SHP77 treated with DMSO at 0.1 percent for 48 hours (cell line): ENCODE data around the gene AVP.
"Not testable (repeated sequence)": the region's sequence is repeated elsewhere in the genome, so short reads cannot be mapped to it uniquely, and the experiment has no call there.

Experiments used
- DNase-seq: peaks from one replicate; lab custom pipeline; 2025; lab: John Stamatoyannopoulos, UW

The AVP gene, protein sequence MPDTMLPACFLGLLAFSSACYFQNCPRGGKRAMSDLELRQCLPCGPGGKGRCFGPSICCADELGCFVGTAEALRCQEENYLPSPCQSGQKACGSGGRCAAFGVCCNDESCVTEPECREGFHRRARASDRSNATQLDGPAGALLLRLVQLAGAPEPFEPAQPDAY

DNA sequence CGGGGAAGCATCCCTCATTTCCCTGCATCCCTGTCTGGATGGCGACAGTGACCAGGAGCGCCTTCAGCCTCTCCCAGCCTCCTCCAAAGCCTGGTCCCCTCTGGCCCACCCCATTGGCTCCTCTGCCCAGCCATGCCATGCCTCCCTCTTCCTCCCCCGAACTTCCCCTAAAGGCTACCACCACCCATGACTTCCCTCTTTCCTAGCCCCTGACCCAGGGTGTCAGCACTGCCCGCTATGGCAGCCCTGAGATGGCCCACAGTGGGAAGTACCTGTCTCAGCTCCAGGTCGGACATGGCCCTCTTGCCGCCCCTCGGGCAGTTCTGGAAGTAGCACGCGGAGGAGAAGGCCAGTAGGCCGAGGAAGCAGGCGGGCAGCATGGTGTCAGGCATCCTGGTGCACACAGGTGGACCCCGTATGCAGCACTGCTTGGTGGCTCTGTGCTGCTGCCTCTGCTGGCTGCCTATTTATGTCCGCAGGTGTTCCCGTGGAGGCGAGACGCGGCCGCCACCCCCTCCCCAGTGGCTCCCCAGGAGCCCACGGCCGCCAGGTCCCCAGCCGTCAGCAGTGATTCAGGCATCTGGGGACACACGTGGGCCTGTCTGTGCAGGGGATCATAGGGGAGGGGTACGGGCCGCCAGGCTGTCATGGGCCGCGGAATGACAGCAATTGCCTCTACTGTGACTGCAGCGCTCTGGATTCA is at the start of gene AVP:
AVP (minus strand) TSS at position 442 of the 703 bp plus-strand sequence; CDS start at position 392, 50 bp downstream.
- no peak for DNase-seq

DNA sequence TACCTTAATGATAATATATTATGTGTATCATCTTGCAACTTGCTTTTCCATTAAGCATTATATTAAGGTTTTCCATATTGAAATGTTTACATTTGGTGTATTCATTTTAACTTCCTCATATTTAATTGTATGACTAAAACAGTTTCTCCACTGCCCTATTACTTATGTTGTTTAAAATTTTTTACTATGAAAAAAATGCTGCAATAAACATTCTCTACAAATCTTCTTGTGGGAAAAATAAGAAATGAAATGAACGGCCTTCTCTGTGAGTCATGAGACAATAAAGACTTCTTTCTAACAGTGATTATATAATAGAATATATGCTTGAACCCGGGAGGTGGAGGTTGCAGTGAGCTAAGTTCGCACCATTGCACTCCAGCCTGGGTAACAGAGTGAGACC is 49.6 kb upstream of the AVP start:
- no peak for DNase-seq

DNA sequence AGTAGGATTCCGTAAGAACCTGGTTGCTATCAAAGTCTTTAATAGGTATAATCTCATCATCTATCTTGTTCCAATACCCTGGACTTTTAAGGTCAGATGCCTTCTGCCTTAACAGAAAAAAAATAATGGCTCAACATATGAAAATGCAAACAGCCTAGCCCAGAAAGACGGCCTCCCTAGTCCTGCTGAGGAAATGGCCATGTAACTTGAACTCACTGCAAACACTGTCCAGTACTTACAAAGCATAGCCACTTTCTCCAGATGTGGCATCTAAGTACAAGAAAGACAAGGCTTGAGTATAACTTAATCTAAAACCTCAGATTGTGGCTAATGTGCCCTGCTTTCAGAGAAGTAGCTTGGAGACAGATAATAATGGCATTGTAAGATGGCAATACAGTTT is 48.6 kb upstream of the AVP start:
- DNase-seq, result no peak

DNA sequence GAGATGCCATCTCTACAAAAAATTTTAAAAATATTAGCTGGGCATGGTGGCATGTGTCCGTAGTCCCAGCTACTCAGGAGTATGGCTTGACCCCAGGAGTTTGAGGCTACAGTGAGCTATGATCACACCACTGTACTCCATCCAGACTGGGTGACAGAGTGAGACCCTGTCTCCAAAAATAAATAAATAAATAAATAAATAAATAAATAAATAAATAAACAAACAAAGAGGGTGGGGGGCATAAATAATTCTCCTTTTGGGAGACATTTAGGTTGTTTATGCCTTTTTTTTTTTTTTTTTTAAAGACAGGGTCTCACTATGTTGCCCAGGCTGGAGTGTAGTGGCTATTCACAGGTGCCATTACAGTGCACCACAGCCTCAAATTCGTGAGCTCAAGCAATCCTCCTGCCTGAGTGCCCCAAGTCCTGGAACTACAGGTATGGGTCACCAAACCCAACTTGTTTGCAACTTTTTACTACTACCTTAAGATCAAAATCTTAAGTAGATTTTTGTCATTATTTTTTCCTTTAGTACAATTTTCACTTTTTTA is 45.6 kb upstream of the AVP start:
- DNase-seq, result no peak

DNA sequence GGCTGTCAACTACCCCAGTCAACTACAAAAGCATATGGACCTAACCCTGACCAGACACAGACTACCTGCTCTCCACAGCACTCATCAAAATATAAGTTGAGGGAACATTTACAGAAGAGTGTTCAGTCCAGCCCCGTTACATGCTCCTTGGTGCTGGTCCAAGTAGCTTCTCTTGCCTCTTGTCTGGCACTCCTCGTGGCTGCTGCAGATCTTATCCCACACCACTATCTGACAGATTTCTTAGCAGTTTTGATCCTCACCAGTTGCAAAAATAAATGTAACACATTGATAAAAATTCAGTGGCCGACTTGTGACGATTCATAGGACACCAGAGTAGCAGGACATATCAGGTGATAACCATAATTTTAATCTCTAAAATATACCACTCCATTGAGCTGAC is 44.6 kb upstream of the AVP start:
- DNase-seq, result no peak

DNA sequence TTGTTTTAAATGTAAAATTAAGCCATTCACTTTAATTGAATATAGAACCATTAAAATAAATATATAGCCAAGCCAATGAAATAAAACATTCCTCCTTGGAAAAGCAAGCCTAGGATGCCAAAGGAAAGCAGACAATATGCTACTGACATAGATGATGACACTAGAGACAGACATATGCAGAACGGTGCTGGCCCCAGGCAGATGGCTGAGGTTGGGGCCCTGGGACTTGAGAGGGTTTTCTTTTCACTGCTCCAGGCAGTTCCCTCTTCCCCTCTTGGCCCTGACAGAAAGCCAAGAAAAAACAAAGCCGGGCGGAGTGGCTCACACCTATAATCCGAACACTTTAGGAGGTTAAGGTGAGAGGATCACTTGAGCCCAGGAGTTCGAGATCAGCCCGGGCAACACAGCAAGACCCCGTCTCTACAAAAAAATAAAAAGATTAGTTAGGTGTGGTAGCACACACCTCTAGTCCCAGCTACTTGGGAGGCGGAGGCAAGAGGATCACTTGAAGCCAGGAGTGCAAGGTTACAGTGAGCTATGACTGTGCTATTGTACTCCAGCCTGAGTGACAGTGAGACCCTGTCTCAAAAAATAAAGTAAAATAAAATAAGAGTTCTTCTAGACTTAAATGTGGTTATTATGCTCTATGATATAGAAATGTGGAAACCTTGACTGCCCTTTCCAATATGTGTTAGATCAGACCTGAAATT is 43.9 kb upstream of the AVP start:
- DNase-seq, result no peak

DNA sequence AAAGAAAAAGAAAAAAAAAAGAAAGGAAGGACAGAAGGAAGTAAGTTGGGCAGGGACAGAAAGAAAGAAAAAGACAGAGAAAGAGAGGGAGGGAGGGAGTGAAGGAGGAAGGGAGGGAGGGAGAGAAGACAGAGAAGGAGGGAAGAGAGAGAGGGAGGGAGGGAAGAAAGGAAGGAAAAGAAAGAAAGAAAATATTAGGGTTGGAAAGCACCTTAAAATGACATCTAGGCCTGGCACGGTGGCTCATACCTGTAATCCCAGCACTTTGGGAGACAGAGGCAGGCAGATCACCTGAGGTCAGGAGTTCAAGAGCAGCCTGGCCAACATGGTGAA is 42.0 kb upstream of the AVP start:
- DNase-seq, result no peak

DNA sequence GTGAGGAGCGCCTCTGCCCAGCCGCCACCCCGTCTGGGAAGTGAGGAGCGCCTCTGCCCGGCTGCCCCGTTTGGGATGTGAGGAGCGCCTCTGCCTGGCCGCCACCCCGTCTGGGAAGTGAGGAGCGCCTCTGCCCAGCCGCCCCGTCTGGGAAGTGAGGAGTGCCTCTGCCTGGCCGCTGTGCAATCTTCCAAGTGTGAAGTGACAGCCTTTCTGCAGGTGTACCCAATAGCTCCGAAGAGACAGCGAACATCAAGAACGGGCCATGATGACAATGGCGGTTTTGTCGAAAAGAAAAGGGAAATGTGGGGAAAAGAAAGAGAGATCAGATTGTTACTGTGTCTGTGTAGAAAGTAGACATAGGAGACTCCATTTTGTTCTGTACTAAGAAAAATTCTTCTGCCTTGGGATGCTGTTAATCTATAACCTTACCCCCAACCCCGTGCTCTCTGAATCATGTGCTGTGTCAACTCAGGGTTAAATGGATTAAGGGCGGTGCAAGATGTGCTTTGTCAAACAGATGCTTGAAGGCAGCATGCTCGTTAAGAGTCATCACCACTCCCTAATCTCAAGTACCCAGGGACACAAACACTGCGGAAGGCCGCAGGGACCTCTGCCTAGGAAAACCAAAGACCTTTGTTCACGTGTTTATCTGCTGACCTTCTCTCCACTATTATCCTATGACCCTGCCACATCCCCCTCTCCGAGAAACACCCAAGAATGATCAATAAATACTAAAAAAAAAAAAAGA is 41.4 kb upstream of the AVP start:
- not testable (repeated sequence) for DNase-seq

DNA sequence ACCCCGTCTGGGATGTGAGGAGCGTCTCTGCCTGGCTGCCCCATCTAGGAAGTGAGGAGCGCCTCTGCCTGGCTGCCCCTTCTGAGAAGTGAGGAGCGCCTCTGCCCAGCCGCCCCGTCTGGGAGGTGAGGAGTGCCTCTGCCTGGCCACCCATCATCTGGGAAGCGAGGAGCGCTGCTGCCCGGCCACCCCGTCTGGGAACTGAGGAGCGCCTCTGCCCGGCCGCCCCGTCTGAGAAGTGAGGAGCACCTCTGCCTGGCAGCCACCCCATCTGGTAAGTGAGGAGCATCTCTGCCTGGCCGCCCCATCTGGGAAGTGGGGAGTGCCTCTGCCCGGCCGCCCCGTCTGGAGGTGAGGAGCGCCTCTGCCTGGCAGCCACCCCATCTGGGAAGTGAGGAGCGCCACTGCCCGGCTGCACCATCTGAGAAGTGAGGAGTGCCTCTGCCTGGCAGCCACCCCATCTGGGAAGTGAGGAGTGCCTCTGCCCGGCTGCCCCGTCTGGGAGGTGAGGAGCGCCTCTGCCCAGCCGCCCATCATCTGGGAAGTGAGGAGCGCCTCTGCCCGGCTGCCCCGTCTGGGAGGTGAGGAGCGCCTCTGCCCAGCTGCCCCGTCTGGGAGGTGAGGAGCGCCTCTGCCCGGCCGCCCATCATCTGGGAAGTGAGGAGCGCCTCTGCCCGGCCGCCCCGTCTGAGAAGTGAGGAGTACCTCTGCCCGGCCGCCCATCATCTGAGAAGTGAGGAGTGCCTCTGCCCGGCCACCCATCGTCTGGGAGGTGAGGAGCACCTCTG is 40.4 kb upstream of the AVP start:
- DNase-seq, result not testable (repeated sequence)

DNA sequence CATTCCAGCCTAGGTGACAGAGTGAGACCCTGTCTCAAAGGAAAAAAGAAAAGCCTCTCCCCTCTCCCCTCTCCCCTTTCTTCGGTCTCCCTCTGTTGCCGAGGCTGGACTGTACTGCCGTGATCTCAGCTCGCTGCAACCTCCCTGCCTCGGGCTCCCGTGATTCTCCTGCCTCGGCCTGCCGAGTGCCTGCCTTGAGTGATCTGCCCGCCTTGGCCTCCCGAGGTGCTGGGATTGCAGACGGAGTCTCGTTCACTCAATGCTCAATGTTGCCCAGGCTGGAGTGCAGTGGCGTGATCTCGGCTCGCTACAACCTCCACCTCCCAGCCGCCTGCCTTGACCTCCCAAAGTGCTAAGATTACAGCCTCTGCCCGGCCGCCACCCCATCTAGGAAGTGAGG is 39.6 kb upstream of the AVP start:
- DNase-seq, result not testable (repeated sequence)

DNA sequence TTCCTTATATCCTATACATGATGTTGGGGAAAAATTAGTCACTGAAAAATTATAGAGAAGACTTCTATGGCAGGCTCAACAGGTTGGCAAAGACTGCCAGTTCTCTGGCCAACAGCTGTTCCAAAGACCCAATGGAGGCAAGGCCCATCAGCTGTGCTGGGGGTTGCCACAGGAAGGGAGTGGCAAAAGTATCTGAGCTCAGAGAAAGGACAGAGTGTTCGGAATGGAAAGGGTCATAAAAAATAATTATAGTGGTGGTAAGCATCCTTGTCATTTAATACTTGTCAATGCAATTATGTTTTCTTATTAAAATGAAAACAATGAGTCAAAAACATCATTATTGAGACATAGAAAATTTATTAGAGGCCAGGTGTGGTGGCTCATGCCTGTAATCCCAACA is 39.0 kb upstream of the AVP start:
- no peak for DNase-seq

DNA sequence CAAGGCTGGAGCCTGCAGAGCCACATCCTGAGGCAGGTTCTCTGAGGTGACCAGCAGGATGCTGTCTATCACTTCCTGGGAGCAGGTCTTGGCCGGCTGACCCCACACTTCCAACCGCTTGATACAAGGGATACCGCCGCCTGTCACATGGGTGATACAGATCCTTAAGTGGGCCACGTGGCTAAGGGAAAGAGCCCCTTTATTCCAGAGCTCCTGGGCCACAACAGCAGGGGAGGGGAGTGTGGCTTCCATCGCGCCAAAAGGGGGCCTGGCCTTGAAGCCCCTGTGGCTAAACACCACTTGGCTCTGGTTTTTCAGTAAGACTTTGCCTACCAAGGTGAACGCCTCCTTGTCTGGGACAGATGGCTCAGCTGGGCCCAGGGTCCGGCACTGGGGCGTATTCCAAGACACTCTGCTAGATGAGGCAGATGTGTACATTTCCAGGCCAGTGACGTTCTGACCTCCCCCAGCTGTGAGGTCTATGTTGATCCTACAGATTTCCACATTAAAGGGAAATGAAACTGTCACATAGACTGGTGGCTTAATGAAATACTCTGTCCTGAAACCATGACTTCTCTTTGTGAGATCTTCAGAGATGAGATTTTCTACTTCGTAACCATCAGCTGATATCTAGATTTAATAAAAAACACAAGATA is 37.6 kb upstream of the AVP start:
- DNase-seq, result no peak

DNA sequence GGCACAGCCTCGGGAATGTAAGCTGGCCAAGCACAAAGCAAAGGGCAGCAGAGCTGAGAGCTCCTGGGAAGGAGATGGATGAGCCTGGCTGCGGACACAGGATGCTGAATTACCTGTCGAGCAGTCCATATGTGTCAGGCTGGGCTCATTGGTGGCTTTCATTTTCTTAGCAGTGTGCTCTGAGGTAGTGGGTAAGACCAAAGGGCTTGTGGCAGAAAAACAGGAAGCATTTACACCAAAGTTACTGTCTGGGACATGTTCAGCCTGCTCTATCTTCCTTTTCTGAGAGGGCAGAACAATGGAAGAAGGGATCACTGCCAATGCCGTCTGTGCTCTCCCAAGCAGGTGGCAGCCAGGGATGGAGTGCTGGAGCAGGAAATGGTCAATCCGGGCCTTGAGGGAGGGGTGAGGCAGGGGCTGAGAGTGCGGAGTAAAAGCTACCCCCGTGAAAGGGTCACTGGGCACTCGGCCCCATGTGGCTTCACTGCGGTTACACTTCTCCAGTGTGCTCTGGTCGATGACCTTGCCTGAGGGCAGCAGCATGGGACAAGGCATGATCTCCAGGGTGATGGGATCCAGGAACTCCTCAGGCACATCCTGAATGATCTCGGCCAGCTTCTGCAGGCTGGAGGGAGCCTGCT is 36.9 kb upstream of the AVP start:
- DNase-seq, result no peak

DNA sequence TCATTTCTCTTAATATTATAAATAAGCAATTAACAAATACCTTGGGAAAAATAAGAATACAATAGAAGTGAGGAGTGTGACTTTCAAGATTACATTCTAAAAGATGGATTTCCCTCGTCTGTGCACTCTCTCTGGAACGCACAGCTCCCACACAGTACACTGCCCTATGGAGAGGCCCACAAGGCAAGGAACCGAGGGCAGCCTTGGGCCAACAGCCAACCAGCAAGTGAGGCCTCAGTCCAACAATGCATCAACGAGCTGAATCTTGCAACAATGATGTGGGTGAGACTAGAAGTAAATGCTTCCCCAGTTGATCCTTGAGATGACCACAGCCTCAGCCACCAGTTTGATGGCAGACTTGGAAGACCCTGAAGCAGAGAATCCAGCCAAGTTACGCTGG is 34.5 kb upstream of the AVP start:
- no peak for DNase-seq

DNA sequence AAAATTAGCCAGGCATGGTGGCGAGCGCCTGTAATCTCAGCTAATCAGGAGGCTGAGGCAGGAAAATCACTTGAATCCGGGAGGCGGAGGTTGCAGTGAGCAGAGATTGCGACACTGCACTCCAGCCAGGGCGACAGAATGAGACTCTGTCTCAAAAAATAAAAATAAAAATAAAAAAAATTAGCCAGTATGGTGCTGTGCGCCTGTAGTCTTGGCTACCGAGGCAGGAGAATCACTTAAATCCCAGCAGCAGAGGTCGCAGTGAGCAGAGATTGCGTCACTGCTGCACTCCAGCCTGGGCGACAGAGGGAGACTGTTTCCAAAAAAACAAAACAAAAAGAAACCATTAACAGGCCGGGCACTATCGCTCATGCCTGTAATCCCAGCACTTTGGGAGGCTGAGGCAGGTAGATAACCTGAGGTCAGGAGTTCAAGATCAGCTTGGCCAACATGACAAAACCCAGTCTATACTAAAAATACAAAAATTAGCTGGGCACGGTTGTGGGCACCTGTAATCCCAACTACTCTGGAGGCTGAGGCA is 33.4 kb upstream of the AVP start:
- DNase-seq, result peak; percentile 76

DNA sequence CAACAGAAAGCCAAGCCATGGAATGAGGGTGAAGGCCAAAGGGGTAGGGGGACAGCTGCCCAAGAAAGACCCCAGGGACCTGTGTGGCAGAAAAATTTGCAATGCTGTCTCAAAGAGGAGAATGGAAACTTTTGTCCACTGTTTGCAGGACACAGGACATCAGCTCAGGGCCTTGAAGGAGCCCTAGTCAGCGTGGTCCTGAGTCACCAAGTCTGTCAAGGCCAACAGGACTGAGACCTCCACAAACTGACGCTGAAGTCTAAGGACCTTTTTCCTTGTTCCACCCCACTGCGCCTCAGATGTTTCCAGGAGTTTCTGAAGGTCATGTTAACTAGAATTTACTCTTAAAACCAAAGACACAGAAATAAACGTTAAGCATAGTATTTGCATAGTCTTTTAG is 31.8 kb upstream of the AVP start:
- DNase-seq, result no peak

DNA sequence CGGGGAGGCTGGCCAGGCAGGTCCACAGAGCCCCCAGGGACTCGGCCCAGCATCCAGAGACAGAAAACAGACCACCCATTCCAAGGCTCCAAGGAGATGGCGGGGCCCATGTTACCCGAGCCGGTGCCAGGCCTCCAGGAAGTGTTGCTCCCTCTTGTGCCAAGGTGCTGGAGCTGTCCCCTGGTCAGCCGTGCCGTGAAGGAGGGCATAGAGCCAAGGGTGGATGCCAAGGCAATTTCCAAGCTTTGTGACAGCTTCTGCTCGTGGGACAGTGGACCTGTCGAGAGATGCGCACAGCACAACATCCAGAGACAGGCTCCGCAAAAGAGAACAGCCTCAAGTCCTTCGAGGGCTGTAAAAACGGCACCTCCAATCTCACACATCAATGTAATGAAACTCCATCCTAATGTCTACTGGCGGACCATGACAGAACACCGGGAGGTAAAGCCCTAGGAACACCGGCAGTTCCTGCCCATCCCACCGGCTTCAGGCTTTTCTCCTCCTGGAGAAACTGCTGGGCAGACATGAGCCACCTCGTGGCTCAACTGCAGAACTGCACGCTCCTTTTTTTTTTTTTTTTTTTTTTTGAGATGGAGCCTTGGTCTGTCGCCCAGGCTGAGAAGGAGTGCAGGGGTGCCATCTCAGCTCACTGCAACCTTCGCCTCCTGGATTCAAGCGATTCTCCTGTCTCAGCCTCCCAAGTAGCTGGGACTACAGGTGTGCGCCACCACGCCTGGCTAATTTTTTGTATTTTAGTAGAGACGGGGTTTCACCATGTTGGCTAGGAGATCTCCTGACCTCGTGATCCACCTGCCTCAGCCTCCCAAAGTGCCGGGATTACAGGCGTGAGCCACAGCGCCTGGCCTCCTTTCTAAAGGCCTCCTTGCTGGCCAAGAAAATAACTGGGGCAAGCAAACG is 30.9 kb upstream of the AVP start:
- DNase-seq, result peak; percentile 34

DNA sequence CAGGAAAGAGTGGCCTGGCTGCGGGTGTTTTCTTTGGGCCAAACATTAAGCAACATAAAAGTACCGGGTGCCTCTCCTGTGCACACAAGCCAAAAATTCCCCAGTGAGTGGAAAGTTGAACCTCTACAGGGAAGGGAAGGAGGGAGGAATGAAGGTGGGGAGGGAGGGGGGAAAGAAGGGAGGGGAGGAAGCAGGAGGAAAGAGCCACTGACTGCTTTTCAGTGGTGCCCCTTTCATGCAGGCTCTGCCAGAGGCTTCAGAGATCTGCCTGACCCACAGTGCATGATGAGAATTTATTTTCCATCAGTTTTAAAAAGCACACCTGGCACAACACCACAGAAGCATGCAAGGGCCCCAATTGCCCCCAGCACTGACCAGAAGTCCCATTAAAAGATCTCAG is 27.5 kb upstream of the AVP start:
- DNase-seq, result no peak

DNA sequence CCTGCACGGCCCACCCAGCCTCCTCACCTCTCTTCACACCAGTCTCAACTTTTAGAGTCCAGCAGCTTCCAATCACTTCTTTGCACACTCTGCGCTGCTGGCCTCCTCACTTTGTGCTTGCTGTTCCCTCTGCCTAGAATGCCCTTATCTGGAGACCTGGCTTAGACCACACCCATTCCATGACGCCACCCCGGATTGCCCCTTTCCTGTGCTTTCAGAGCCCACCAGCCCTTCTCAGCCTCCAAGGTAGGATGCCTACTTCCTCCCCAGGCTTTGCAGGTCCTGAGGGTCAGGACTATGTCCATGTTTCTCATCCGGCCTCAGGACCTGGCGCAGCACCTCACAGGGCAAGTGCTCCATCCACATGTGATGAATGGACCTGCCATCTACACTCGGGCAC is 27.0 kb upstream of the AVP start:
- DNase-seq, result no peak
